Raji (cell line): ENCODE results near the gene INHA.

ENCODE experiments used
- POLR2A ChIP-seq: IDR thresholded peaks from 2 replicates; pipeline ENCODE4 v1.6.1; 2011; ENCODE audit warnings: low read depth, low read length, control low read depth; ENCODE audit not compliant: insufficient read depth

Gene INHA, protein sequence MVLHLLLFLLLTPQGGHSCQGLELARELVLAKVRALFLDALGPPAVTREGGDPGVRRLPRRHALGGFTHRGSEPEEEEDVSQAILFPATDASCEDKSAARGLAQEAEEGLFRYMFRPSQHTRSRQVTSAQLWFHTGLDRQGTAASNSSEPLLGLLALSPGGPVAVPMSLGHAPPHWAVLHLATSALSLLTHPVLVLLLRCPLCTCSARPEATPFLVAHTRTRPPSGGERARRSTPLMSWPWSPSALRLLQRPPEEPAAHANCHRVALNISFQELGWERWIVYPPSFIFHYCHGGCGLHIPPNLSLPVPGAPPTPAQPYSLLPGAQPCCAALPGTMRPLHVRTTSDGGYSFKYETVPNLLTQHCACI

DNA sequence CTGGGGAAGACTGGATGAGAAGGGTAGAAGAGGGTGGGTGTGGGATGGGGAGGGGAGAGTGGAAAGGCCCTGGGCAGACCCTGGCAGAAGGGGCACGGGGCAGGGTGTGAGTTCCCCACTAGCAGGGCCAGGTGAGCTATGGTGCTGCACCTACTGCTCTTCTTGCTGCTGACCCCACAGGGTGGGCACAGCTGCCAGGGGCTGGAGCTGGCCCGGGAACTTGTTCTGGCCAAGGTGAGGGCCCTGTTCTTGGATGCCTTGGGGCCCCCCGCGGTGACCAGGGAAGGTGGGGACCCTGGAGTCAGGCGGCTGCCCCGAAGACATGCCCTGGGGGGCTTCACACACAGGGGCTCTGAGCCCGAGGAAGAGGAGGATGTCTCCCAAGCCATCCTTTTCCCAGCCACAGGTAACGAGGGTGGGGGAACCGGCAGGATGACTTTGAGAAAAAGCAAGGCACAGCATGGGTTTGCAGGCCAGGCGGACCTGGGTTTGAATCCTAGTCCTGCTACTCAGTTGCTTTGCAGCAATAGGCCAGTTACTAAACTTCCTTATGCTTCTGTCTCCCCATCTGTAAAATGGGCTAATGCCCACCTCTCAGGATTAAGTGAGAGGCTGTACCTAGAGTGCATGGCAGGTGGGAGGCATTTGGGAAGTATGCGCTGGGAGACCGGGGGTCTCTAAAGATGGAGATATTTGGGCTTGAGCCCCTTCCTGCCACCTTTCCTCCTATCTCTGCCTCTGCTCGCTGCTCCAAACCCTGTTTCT lies at the start of gene INHA:
INHA (plus strand) TSS at position 74 of the 765 bp plus-strand sequence; CDS start at position 139, 65 bp downstream.
- TF ChIP-seq POLR2A, result no peak

DNA sequence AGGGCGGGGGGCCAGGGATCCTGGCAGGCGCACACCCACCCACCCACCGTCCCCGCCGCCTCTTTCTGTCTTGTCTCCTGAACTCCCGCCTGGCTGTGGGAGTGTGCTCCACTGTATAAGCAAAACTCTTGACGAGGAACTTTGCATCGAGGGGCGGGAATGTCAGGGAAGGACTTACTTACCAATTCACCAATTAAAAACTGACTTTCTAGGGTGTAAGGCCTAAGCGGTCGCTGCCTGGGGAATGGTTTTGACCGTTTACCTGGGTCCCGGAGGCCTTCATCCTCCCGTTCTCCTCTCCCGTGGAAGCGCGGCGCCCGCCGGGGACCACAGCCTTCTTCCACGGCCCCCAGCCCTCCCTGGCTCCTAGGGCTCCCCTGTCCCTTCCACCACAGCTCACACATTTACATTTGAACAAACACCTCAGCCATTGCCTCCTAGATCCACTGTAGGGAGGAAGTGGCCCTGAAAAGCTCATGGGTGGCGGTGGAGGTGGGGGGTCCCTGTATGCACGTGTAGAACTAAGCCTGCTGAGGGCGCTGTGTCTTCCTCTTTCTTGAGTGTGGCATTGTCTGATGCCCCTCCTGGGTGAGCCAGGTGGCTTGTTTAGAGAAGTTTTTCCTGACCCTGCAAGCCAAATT lies 49.0 kb upstream of the INHA start:
- no peak for TF ChIP-seq POLR2A

DNA sequence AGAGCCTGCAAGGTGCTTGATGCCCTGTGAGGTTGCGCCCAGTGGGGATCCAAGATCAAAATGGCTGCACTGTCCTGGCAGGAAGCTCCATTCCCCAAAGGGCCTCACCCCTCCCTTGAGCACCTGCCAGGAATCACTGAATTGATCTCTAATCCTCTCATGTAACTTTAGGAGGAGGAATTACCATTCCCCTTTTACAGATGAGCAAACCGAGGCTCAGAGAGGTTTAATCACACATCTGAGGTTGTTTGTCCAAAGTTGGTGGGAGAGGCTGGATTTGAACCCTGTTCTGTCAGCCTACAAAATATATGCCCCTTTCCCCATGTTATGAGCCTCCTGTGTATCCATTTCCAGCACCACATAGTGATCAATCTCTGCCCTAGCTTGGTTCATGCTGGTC lies 47.3 kb upstream of the INHA start:
- no peak for TF ChIP-seq POLR2A

DNA sequence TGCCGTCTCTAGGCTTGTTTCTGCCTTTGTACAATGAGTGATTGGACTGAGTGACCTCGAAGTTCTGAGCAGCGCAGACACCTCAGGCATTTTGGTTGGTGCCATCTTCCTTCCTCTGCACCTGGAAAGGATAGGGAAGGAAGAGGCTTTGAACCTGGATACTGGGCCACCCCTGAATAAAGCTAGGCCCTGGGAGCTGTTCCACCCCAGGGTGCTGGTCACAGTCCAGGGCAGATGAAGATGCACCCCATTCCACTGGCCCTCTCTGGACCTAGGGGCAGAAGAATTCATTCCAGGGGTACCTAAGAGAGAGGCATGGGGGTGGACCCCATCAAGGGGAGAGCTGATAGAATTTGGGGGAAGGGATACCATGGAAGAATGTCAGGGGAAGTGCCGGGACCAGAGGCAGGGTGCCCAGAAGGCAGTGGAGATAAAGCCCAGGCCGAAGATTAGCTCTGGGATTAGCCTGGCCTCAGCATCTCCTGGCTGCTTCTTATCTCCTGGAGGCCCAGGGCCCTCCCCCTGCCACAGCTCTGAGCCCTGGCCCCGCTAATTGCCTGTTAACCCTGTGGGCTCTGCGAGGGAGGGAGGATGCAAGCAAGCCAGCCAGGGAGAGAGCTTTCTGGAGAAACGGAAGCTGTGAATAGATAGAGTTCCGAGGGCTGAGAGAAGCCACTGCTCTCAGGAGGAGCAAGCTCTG lies 46.4 kb upstream of the INHA start:
- TF ChIP-seq POLR2A, result no peak

DNA sequence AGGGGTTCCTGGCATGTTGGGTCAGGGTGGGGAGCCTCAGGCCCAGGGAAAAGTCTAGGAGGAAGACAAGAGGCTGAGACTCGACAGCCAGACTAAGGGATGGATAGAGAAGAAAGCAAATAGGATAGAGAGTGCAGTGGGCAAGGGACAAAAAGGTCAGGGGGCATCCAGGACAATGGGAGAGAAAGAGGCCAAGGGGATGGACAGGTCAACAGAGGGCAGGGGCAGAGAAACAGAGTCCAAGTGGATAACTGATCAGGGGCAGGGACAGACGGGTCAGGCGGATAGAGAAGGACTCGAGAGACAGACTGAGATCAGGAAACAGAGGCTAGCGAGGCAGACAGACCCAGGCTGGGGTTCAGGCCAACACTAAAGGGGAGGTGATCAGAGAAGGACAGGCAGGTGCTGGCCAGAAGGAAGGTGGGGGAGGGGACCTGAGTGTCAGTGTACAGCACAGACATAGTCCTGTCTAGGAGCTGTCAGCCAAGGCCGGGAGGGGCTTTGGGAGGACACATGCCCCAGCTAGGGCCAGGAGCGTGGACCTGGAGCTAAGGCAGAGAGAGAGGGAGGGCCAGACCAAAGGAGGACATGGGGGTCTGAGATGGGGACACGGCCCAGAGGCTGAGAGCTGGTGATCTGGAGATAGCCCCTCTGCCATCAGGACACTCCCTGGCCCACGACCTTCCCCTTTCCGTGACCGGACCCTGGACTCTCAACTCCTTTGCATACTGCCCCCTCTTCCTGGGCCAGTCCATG lies 45.6 kb upstream of the INHA start:
- no peak for TF ChIP-seq POLR2A

DNA sequence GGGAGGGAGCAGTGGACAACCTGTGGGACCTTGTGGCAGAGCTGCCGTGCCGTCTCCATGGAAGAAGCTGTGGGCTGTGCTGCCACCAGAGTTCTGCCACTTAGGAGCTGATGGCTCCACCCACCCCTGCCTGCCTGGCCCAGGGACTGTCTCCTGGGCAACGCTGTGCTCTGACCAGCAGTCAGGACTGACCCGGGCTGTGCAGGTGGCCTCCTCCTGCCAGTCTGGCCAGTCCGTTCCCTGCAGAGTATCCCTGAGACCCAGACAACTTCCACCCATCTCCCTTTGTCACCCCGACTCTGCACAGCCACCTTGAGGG lies 45.1 kb upstream of the INHA start:
- TF ChIP-seq POLR2A, result no peak

DNA sequence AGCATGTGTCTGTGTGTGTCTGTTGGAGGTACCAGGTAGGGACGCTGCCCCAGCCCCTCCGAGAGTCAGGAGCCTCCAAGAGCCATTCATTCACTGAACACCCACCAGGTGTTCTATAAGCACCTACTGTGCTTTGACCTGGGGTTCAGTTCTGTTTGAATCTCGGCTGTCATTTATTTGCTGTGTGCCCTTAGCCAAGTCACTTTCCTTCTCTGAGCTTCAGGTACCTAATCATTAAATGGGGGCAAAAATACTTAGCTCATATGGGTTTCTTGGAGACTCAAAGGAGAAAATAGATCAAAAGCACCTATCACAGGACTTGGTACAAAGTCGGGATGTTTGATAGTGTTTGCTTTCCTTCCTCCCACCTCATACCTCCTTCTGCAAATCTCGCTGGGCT lies 44.6 kb upstream of the INHA start:
- TF ChIP-seq POLR2A, result no peak

DNA sequence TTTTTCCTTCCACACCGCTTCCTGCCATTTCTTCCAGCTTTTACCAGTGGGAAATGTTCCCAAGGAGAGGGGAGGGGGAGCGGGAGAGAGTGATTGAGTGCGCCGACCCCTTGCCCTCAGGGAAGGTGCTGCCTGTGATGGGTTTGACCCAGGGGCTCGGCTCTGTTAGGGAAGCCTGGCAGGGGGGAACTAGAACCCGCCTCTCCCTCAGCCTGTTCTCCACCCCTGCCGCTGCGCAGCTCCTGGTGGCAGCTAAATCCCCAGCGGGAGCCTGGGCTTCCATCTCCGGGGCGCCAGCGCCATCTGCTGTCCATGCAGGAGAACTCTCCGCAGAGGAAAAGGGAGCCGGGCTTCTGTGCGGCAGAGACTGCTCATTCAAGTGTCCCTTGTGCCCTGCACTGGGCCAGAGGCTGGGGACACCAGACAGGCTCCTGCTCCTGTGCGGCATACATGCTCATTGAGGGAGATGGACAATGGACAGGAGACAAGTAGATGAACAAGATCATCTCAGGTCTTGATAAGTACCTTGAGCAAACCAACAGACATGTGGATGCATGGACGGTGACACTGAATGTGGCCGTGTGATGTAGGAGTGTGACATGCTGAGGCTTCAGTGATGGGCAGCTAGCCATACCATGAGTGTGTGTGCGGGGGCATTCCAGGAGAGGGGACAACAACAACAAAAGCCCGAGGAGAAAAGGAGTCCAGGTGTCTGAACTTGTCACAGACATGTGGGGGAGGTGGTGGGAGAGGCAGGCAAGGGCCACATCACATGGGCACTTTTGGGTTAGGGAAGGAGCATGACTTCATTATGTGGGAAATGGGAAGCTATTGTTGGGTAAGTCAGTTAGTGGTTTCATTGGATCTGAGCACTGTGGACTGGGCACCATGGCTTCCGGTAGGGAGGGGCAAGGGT lies 41.8 kb upstream of the INHA start:
- TF ChIP-seq POLR2A, result no peak

DNA sequence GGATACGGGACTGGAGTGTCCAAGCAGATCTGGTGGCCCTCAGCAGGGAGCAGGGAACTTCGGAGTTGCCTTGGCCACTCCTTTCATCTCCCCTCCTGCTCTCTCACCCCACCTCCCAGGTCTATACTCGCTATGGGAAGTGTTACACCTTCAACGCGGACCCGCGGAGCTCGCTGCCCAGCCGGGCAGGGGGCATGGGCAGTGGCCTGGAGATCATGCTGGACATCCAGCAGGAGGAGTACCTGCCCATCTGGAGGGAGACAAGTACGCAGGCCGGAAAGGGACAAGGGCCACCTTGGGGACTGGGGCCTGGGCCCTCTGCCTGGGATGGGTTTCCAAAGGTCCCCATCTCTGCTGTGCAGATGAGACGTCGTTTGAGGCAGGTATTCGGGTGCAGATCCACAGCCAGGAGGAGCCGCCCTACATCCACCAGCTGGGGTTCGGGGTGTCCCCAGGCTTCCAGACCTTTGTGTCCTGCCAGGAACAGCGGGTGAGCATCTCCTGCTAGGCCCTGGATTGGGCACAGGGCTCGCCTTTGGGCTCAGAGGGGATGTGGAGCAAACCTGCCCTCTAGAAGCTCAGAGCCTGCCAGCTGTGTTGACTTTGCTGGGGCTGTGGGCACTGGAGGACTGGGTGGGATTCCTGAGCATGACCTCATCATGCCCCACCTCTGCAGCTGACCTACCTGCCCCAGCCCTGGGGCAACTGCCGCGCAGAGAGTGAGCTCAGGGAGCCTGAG lies 40.3 kb upstream of the INHA start:
- no peak for TF ChIP-seq POLR2A

DNA sequence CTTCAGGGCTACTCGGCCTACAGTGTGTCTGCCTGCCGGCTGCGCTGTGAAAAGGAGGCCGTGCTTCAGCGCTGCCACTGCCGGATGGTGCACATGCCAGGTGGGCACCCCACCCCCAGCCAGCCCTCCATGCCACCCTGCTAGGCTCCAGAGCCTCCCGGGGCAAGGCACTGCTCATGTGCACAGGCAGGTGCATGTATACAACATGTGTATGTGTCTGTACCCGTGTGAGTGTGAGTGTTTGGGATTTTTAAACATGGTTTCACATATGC lies 39.8 kb upstream of the INHA start:
- TF ChIP-seq POLR2A, result no peak

DNA sequence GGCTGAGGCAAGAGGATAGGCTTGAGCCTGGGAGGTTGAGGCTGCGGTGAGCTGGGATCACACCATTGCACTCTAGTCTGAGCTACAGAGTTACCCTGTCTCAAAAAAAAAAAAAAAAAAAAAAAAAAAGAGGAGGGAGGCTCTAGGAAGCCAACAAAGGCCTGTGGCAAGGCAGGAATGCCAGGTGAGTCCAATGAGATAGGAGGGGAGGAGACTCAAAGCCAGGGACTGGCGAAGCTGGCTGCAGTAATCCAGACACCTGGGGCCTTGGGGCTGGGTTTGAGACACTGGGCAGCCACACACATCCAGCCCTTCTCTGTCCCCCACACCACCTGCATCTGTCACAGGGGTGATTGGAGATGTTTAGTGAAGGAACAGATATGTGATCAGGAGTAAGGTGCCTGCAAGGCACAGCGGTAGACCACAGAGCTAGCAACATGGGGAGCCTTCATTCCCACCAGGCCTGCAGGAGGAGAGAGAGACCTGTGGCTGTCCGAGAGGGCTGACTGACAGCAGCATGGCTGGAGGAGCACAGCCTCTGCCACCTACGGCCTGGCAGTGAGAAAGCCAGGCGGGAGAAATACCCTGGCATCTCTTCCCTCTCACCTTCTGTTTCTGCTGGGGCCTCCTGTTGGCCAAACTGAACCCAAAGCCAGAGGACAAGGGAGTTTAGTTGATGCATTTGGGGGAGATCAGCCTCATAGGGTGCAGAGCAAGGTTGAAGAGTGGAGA lies 38.0 kb upstream of the INHA start:
- no peak for TF ChIP-seq POLR2A

DNA sequence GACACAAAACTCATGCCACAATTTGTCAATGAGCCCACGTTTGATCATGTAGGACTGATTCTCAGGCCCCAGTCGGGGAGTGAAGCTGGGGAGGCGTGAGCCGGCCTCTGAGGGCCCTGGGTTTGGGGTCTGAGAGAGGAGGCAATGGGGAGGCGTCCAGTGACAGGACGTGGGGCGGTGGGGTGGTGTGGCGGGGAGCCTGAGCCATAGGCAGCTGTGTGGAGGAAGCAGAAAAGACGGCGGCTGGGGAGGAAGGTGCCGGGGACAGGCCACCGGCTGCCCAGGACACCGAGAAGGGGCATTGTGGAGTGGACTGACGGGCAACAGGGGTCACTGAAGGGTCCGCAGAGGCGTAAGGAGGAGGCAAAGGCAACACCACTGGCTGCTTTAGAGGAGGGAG lies 35.7 kb upstream of the INHA start:
- TF ChIP-seq POLR2A, result no peak

DNA sequence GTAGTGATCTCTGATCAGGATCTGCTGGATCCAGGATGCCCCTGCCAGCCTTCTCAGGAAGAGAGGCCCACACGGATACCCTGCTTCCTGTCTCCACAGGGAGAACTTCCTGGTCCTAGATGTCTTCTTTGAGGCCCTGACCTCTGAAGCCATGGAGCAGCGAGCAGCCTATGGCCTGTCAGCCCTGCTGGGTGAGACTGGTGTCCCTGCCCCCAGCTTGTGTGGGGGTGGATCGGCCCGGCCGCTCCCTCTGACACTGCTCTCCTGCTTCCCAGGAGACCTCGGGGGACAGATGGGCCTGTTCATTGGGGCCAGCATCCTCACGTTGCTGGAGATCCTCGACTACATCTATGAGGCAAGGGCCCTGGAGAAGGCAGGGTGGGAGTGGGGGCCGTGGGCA lies 35.1 kb upstream of the INHA start:
- no peak for TF ChIP-seq POLR2A
